GM12864 (cell line): ENCODE results near the gene CENPN.

Source experiments
- DNase-seq: peaks from one replicate; pipeline ENCODE4 v3.0.0-alpha.2; 2011; ENCODE audit warnings: low read depth
- H3K4me3 ChIP-seq: 2 replicates; pipeline ENCODE4 v1.5.1; 2011; ENCODE audit warnings: mild to moderate bottlenecking, low read depth, low read length, control low read depth
- TF ChIP-seq, protein P1 (sequence below): IDR thresholded peaks from 2 replicates; pipeline ENCODE4 v1.5.1; 2011; ENCODE audit warnings: low read depth, mild to moderate bottlenecking, moderate library complexity, low read length, control low read depth, inconsistent platforms; ENCODE audit errors: missing control alignments

Gene CENPN

DNA sequence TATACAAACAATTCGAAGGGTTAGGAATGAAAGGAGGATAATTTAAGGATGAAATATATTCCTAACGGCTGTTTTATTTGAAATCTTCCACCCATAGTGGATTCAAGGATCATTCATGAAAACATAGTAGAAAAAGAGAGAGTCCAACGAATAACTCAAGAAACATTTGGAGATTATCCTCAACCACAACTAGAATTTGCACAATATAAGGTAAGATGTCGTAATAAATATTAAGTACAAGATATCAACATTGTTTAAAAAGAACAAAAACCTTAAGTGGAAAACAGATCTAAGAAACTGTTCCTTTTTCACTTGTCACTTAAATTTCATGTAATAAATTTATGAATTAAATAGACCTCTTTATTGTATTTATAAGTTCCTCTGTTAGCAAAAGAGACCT is 19.4 kb downstream of the CENPN start:
- TF ChIP-seq, protein P1, sequence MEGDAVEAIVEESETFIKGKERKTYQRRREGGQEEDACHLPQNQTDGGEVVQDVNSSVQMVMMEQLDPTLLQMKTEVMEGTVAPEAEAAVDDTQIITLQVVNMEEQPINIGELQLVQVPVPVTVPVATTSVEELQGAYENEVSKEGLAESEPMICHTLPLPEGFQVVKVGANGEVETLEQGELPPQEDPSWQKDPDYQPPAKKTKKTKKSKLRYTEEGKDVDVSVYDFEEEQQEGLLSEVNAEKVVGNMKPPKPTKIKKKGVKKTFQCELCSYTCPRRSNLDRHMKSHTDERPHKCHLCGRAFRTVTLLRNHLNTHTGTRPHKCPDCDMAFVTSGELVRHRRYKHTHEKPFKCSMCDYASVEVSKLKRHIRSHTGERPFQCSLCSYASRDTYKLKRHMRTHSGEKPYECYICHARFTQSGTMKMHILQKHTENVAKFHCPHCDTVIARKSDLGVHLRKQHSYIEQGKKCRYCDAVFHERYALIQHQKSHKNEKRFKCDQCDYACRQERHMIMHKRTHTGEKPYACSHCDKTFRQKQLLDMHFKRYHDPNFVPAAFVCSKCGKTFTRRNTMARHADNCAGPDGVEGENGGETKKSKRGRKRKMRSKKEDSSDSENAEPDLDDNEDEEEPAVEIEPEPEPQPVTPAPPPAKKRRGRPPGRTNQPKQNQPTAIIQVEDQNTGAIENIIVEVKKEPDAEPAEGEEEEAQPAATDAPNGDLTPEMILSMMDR, result no peak
- DNase-seq, result no peak
- H3K4me3 ChIP-seq, result no peak overlapping the region

DNA sequence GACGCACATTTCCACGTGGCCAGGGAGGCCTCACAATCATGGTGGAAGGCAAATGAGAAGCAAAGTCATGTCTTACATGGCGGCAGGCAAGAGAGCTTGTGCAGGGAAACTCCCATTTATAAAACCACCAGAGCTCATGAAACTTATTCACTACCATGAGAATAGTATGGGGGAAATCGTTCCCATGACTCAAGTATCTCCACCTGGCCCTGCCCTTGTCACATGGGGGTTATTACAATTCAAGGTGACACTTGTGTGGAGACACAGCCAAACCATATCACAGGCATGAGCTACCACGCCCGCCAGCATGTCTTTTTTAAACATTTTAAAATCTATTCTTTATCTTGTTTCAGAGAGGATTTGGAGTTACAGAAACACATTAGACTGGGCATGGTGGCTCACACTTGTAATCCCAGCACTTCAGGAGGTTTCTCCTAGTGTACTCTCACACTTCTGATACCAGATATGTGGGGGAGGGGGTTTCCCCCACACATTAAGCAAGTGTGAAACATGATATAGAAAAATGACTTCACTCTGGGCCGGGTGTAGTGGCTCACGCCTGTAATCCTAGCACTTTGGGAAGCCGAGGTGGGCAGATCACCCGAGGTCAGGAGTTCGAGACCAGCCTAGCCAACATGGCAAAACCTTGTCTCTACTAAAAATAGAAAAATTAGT is 23.1 kb downstream of the CENPN start:
- no peak for DNase-seq
- H3K4me3 ChIP-seq, result no peak overlapping the region
- TF ChIP-seq, protein P1, result no peak

DNA sequence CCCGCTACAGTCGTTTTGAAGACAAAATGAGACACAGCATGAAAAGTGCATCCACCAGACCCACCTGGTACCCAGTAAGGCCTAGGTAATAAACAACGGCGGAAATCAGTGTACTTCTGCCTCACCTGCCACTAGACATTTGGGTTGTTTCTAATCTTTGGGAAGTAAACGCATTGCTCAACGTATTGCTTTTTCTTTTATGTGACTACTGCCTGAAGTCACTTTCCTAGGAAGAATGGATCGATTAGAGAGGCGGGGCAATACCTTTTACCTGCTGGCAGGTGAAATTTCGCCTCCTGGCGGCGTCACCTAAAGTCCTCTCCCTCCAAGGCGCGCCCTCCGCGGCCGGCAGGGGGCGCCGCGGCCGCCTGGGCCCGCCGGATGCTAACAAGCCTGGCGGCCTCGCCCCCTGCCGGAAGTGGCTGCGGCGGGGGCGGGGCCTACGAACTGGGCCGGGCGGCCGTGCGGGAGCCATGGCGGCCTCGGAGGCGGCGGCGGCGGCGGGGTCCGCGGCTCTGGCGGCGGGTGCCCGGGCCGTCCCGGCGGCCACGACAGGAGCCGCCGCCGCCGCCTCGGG is 28.5 kb downstream of the CENPN start, which contains the start of gene ATMIN:
Gene ATMIN, plus strand, starts transcription at position 445 of the 577 bp plus-strand sequence. Its CDS starts 29 bp downstream, at position 474.
- TF ChIP-seq, protein P1, result peak; percentile 92
- H3K4me3 ChIP-seq, result peak within 1 kb of the TSS; percentile 83
- peak; percentile 45 for DNase-seq

DNA sequence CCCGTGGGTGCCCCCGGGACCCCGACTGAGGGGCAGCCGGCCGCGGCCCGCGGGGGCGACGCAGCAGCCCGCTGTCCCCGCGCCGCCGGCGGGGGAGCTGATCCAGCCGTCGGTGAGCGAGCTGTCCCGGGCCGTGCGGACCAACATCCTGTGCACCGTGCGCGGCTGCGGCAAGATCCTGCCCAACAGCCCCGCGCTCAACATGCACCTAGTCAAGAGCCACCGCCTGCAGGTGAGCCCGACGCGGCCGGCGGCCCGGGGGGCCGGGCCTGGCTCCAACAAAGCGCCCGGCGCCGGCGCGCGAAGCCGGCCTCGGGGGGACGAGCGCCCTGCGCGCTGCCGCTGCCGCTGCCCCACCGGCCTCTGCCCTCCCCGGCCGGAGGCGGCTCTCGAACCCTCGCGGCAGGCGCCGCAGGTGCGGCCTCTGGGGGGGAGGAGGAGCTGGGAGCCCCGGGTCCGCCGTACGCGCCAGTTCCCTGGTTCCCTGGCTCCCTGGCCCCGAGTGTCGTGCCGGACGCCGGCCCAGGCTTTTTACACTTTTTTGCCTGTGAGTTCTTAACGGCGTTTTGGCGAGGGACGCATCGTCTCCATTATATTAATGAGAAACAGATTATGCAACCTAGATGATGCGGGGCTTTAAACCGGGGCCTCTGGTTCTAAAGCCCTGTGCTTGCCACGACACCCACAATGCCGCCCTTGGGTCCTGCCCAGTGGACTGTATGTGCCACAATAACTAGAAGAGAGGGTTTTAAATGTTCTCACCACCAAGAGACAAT is 29.1 kb downstream of the CENPN start:
- no peak for DNase-seq
- TF ChIP-seq, protein P1, result no peak

DNA sequence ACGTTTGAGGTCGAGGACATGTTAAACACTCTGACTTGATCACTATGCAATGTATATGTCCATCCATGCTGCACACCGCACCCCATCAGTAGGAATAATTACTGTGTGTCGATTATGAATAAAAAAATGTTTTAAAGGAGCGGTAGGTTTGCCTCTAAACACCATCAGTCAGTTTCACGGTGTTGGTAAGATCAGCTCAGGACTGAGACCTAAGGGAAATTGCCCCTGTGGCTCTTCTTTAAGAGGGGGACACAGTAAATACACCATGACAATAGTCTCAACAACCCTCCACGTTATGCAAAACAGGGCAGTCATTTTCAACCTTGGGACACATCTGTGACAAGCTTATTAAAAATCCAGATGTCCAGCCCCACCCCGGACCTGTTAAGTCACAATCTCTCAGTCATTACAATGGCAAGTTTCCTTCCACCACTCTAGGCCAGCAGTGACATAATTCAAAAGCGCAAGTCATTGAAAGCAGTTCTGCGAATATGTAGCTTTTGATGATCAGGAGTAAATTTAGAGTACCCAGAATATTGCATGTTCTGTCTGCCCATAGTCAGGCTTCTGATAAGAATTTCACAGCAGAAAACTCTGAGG is 29.8 kb downstream of the CENPN start:
- DNase-seq, result no peak
- TF ChIP-seq, protein P1, result no peak
- H3K4me3 ChIP-seq, result peak overlapping the region; percentile 83

More for the DNA sequence above, 29.1 kb downstream of the CENPN start:
- H3K4me3 ChIP-seq, result peak overlapping the region; percentile 83

DNA sequence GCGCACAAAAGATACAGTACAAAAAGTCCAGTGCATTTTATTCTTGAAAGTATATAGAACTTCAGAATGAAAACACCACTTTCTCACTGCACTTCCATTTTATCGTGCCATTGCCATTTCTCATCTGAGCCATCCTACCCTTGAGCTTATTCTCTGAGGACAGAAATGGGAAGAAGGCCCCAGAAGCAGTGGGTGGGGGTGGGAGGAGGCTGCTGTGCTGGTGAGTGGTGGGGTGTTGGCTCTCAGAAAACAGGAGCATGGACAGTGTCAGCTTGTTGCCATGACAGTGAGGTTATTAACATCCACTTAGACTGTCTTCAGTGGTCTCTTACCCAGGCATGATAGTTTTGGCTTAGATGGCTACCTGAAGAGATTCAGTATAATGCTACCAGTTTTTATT is 33.1 kb downstream of the CENPN start:
- no peak overlapping the region for H3K4me3 ChIP-seq
- TF ChIP-seq, protein P1, result no peak
- no peak for DNase-seq
